Activated naive CD4-positive, alpha-beta T cell treated with anti-CD3 and anti-CD28 coated beads, Interleukin-2, amount 50 U/mL, for 24 hours (primary cell): ENCODE data around the gene CYP4A11.
"Not testable (repeated sequence)": the region's sequence is repeated elsewhere in the genome, so short reads cannot be mapped to it uniquely, and the experiment has no call there.

Source experiments
- H3K27ac Mint-ChIP-seq: one replicate; pipeline ENCODE4 v1.8.0; 2021; ENCODE audit warnings: mild to moderate bottlenecking, mixed read lengths
- H3K27me3 Mint-ChIP-seq: one replicate; pipeline ENCODE4 v1.8.0; 2021; ENCODE audit warnings: mixed read lengths
- H3K36me3 Mint-ChIP-seq: one replicate; pipeline ENCODE4 v1.8.0; 2021; ENCODE audit warnings: mixed read lengths
- H3K4me1 Mint-ChIP-seq: one replicate; pipeline ENCODE4 v1.8.0; 2021; ENCODE audit warnings: mixed read lengths
- H3K4me3 Mint-ChIP-seq: one replicate; pipeline ENCODE4 v1.8.0; 2021; ENCODE audit warnings: mild to moderate bottlenecking, mixed read lengths
- H3K9me3 Mint-ChIP-seq: one replicate; pipeline ENCODE4 v1.8.0; 2021; ENCODE audit warnings: mixed read lengths

The CYP4A11 gene

GRCh38 chr1:46941135-46941694, at the start of gene CYP4A11:
TSS of gene CYP4A11 (minus strand) at chr1:46941476. CDS start at chr1:46941433, 43 bp downstream.
- Mint-ChIP-seq H3K4me3 (no peak within 1 kb of the TSS), H3K9me3 (no peaks in the 10 kb centered on the region), H3K36me3 (no peaks in the 10 kb centered on the region), H3K27ac (no peak within 1 kb of the TSS), H3K4me1 (no peaks in the 10 kb centered on the region), H3K27me3 (peaks cover 6% of the 10 kb centered on the region)

GRCh38 chr1:46990541-46990940, 49.3 kb upstream of the CYP4A11 start:
- H3K4me3 Mint-ChIP-seq, H3K27me3 Mint-ChIP-seq, H3K36me3 Mint-ChIP-seq, H3K27ac Mint-ChIP-seq, H3K4me1 Mint-ChIP-seq, H3K9me3 Mint-ChIP-seq: not testable (repeated sequence)

GRCh38 chr1:46983830-46984586, 42.7 kb upstream of the CYP4A11 start:
- Mint-ChIP-seq H3K27me3 (peaks cover 10% of the 10 kb centered on the region), H3K9me3 (no peaks in the 10 kb centered on the region), H3K4me1 (no peaks in the 10 kb centered on the region)

GRCh38 chr1:46983166-46983829, 42.0 kb upstream of the CYP4A11 start:
- Mint-ChIP-seq H3K4me3 (no peak overlapping the region), H3K27ac (no peak overlapping the region), H3K36me3 (no peaks in the 10 kb centered on the region), H3K9me3 (no peaks in the 10 kb centered on the region), H3K27me3 (peaks cover 16% of the 10 kb centered on the region), H3K4me1 (no peaks in the 10 kb centered on the region)

More at GRCh38 chr1:46983830-46984586, 42.7 kb upstream of the CYP4A11 start:
- no peaks in the 10 kb centered on the region for H3K36me3 Mint-ChIP-seq
- H3K4me3 Mint-ChIP-seq: no peak overlapping the region
- no peak overlapping the region for H3K27ac Mint-ChIP-seq

GRCh38 chr1:46969014-46969619, 27.8 kb upstream of the CYP4A11 start:
- no peaks in the 10 kb centered on the region for H3K36me3 Mint-ChIP-seq
- H3K27ac Mint-ChIP-seq: no peak overlapping the region
- H3K4me3 Mint-ChIP-seq: no peak overlapping the region
- H3K27me3 Mint-ChIP-seq: peaks cover 12% of the 10 kb centered on the region
- no peaks in the 10 kb centered on the region for H3K9me3 Mint-ChIP-seq
- no peaks in the 10 kb centered on the region for H3K4me1 Mint-ChIP-seq

GRCh38 chr1:46962272-46962671, 21.0 kb upstream of the CYP4A11 start:
- not testable (repeated sequence) for H3K4me1 Mint-ChIP-seq, H3K27me3 Mint-ChIP-seq, H3K4me3 Mint-ChIP-seq, H3K36me3 Mint-ChIP-seq, H3K9me3 Mint-ChIP-seq, H3K27ac Mint-ChIP-seq

GRCh38 chr1:46961066-46961758, 19.9 kb upstream of the CYP4A11 start:
- no peak overlapping the region for H3K27ac Mint-ChIP-seq
- no peak overlapping the region for H3K4me3 Mint-ChIP-seq

GRCh38 chr1:46960250-46960649, 19.0 kb upstream of the CYP4A11 start:
- Mint-ChIP-seq H3K4me1 (no peaks in the 10 kb centered on the region), H3K36me3 (no peaks in the 10 kb centered on the region), H3K27me3 (peaks cover 6% of the 10 kb centered on the region), H3K27ac (no peak overlapping the region), H3K4me3 (no peak overlapping the region), H3K9me3 (peaks cover 3% of the 10 kb centered on the region)

More at GRCh38 chr1:46961066-46961758, 19.9 kb upstream of the CYP4A11 start:
- peaks cover 6% of the 10 kb centered on the region for H3K27me3 Mint-ChIP-seq
- peaks cover 3% of the 10 kb centered on the region for H3K9me3 Mint-ChIP-seq
- H3K36me3 Mint-ChIP-seq: no peaks in the 10 kb centered on the region
- no peaks in the 10 kb centered on the region for H3K4me1 Mint-ChIP-seq

- not testable (repeated sequence) for H3K4me3 Mint-ChIP-seq, H3K27me3 Mint-ChIP-seq, H3K36me3 Mint-ChIP-seq, H3K27ac Mint-ChIP-seq, H3K9me3 Mint-ChIP-seq, H3K4me1 Mint-ChIP-seq
Observed at GRCh38 chr1:46955116-46955515, 13.8 kb upstream of the CYP4A11 start.

GRCh38 chr1:46953847-46954246, 12.6 kb upstream of the CYP4A11 start:
- not testable (repeated sequence) for H3K9me3 Mint-ChIP-seq, H3K27me3 Mint-ChIP-seq, H3K36me3 Mint-ChIP-seq, H3K27ac Mint-ChIP-seq, H3K4me3 Mint-ChIP-seq, H3K4me1 Mint-ChIP-seq

- not testable (repeated sequence) for H3K4me1 Mint-ChIP-seq, H3K4me3 Mint-ChIP-seq, H3K36me3 Mint-ChIP-seq, H3K9me3 Mint-ChIP-seq, H3K27ac Mint-ChIP-seq
- peaks cover 10% of the 10 kb centered on the region for H3K27me3 Mint-ChIP-seq
Observed at GRCh38 chr1:46949417-46949666, 8.1 kb upstream of the CYP4A11 start.

- H3K9me3 Mint-ChIP-seq: no peaks in the 10 kb centered on the region
- H3K4me1 Mint-ChIP-seq: no peaks in the 10 kb centered on the region
- H3K4me3 Mint-ChIP-seq: no peak overlapping the region
- H3K27ac Mint-ChIP-seq: no peak overlapping the region
- H3K27me3 Mint-ChIP-seq: peaks cover 10% of the 10 kb centered on the region
- H3K36me3 Mint-ChIP-seq: no peaks in the 10 kb centered on the region
Observed at GRCh38 chr1:46948629-46949416, 7.5 kb upstream of the CYP4A11 start.

GRCh38 chr1:46947706-46948105, 6.4 kb upstream of the CYP4A11 start:
- not testable (repeated sequence) for H3K4me3 Mint-ChIP-seq, H3K9me3 Mint-ChIP-seq, H3K27ac Mint-ChIP-seq, H3K4me1 Mint-ChIP-seq, H3K36me3 Mint-ChIP-seq
- H3K27me3 Mint-ChIP-seq: peaks cover 10% of the 10 kb centered on the region

GRCh38 chr1:46942086-46942485, 810 bp upstream of the CYP4A11 start:
- Mint-ChIP-seq H3K27me3 (peaks cover 5% of the 10 kb centered on the region), H3K4me1 (no peaks in the 10 kb centered on the region), H3K27ac (no peak overlapping the region), H3K9me3 (no peaks in the 10 kb centered on the region), H3K36me3 (no peaks in the 10 kb centered on the region), H3K4me3 (no peak overlapping the region)

GRCh38 chr1:46940307-46940706, 969 bp downstream of the CYP4A11 start:
- Mint-ChIP-seq H3K27me3 (peaks cover 4% of the 10 kb centered on the region), H3K27ac (no peak overlapping the region), H3K36me3 (no peaks in the 10 kb centered on the region), H3K4me3 (no peak overlapping the region), H3K4me1 (no peaks in the 10 kb centered on the region), H3K9me3 (no peaks in the 10 kb centered on the region)
